ENCODE data around the gene GABBR2.

Gene GABBR2

GRCh38 chr9:98502311-98502975 is 206.3 kb downstream of the GABBR2 start:
- TF ChIP-seq GATA2 (IDR thresholded peaks at IDR 0.05; ENCODE audit: low read depth, low read length) (no peak), GATA3 (IDR thresholded peaks at IDR 0.05; ENCODE audit: low read depth, low read length) (no peak)

DNA sequence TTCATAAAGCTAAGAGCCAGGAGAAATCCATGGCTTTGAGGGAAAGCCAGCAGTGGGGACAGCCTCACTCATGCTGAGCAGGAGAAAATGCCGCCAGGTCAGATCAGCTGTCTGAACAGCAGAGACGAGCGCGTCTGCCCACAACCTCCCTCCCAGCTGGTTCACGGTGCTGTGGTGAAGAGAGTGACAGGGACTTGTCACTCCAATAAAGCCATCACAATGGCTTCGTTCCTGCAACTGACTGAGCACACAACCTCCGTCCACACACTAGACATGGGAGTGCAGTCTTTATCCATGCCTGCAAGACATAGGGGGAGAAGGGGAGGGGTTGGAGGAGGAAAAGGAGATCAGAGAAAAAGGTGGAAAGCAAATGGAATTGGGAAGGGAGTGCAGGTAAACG is 206.9 kb downstream of the GABBR2 start:
- TF ChIP-seq GATA3 (IDR thresholded peaks at IDR 0.05; ENCODE audit: low read depth, low read length) (no peak), GATA2 (IDR thresholded peaks at IDR 0.05; ENCODE audit: low read depth, low read length) (no peak)

- no peak for TF ChIP-seq GATA3 (IDR thresholded peaks at IDR 0.05; ENCODE audit: low read depth, low read length)
- TF ChIP-seq GATA2 (IDR thresholded peaks at IDR 0.05; ENCODE audit: low read depth, low read length), result no peak
These were observed 208.3 kb downstream of the GABBR2 start for GRCh38 chr9:98500337-98500919.

DNA sequence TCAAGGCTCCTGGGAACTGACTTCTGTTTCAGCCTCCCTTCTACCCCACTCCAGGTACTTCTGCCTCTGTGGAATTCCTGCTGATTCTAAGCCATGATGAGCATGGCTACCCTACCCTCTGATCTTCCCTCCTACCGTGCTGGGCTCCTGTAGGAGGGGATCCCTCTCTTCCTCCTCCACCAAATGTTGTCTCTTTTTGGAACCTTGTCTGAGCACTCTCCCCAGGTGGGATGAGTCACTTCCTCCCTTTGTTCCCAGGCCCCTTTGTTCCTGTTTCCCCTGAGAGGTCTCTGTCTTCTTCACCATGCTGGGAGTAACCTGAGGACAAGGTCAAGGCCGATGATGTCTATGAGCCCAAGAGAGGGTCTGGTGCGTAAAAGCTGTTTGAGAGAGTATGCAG is 213.2 kb downstream of the GABBR2 start:
- TF ChIP-seq GATA2 (IDR thresholded peaks at IDR 0.05; ENCODE audit: low read depth, low read length) (no peak), GATA3 (IDR thresholded peaks at IDR 0.05; ENCODE audit: low read depth, low read length) (no peak)

DNA sequence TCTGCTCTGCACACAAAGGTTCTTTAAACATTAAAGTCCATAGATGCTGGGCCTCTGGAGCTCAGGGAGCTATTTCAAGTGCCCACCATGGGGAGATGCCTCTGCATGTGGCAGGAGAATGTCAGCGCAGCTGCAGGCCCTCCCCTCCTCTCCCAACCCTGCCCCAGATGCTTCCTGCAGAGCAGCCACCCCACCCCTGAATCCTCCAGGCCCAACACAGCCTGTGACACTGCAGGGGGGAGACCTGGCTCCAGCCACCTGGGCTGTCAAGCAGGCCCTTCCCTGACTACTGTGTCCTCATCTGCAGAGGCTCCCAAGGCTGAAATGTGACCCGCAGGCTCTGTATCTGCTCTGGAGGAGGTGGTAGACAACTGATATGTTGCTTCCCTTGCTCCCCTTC is 213.9 kb downstream of the GABBR2 start:
- TF ChIP-seq GATA2 (IDR thresholded peaks at IDR 0.05; ENCODE audit: low read depth, low read length) (no peak), GATA3 (IDR thresholded peaks at IDR 0.05; ENCODE audit: low read depth, low read length) (no peak)

- TF ChIP-seq GATA2 (IDR thresholded peaks at IDR 0.05; ENCODE audit: low read depth, low read length), result no peak
- no peak for TF ChIP-seq GATA3 (IDR thresholded peaks at IDR 0.05; ENCODE audit: low read depth, low read length)
These were observed 216.9 kb downstream of the GABBR2 start for GRCh38 chr9:98491828-98492227.

- TF ChIP-seq GATA3 (IDR thresholded peaks at IDR 0.05; ENCODE audit: low read depth, low read length), result no peak
- TF ChIP-seq GATA2 (IDR thresholded peaks at IDR 0.05; ENCODE audit: low read depth, low read length), result no peak
These were observed 217.5 kb downstream of the GABBR2 start for GRCh38 chr9:98491231-98491651.

GRCh38 chr9:98488571-98489312 is 220.0 kb downstream of the GABBR2 start:
- TF ChIP-seq GATA3 (IDR thresholded peaks at IDR 0.05; ENCODE audit: low read depth, low read length) (no peak), GATA2 (IDR thresholded peaks at IDR 0.05; ENCODE audit: low read depth, low read length) (no peak)

- TF ChIP-seq GATA2 (IDR thresholded peaks at IDR 0.05; ENCODE audit: low read depth, low read length) (no peak), GATA3 (IDR thresholded peaks at IDR 0.05; ENCODE audit: low read depth, low read length) (no peak)
These were observed 223.0 kb downstream of the GABBR2 start for GRCh38 chr9:98485706-98486105.

DNA sequence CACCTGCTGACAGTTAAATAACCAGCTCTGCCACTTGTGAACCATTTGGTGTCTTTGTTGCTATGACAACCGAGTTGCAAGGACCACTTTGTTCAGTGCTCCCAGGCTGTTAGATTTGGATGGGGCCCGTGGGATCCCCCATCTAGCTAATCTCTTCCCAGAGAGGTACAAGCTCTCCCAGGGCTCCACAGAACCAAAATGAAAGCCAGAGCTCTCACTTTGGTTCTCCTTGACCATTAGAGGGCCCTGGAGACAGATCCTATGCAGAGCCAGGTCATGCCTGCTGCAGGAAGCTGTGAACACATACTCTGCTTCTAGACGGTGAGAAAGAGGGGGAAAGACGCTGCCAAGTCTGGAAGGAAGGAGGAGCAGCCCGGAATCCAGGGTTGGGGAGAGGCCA is 224.6 kb downstream of the GABBR2 start:
- no peak for TF ChIP-seq GATA3 (IDR thresholded peaks at IDR 0.05; ENCODE audit: low read depth, low read length)

DNA sequence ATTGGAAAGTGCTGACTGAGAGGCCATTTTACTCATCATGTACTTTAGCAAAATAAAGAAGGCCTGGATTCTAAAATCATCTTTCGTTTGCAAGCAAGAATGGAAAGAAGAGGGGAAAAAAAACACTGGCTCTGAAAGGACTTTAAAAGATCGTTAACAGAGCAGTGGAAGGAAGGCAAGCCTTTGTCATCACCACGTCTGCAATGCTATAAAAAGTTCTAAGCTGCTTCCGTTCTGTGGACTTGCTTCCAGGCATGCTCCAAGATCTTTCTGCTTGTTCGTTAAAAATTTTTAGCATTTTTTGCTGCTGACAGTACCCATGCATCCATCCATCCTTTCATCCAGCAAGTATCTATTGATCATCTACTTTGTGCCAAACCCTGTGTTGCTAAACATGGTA is 226.5 kb downstream of the GABBR2 start:
- TF ChIP-seq GATA2 (IDR thresholded peaks at IDR 0.05; ENCODE audit: low read depth, low read length) (no peak), GATA3 (IDR thresholded peaks at IDR 0.05; ENCODE audit: low read depth, low read length) (no peak)

DNA sequence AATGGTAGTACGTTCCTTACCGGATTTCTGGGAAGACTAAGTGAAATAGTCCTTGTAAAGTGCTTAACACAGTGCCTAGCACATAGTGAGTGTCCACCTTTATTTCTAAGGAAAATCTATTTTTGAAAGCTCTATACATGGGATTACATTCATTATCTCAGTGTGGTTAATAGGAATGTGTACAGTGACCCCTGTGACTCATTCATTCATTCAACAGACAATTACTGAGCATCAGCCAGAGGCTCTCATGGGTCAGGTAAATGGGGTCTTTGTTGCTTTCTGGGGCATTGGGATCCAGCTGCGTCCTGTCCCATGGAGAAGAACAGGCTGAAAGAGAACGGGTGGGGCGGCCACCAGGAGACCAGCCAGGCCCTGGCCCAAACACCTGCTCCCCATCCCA is 227.1 kb downstream of the GABBR2 start:
- no peak for TF ChIP-seq GATA2 (IDR thresholded peaks at IDR 0.05; ENCODE audit: low read depth, low read length)
- TF ChIP-seq GATA3 (IDR thresholded peaks at IDR 0.05; ENCODE audit: low read depth, low read length), result no peak

DNA sequence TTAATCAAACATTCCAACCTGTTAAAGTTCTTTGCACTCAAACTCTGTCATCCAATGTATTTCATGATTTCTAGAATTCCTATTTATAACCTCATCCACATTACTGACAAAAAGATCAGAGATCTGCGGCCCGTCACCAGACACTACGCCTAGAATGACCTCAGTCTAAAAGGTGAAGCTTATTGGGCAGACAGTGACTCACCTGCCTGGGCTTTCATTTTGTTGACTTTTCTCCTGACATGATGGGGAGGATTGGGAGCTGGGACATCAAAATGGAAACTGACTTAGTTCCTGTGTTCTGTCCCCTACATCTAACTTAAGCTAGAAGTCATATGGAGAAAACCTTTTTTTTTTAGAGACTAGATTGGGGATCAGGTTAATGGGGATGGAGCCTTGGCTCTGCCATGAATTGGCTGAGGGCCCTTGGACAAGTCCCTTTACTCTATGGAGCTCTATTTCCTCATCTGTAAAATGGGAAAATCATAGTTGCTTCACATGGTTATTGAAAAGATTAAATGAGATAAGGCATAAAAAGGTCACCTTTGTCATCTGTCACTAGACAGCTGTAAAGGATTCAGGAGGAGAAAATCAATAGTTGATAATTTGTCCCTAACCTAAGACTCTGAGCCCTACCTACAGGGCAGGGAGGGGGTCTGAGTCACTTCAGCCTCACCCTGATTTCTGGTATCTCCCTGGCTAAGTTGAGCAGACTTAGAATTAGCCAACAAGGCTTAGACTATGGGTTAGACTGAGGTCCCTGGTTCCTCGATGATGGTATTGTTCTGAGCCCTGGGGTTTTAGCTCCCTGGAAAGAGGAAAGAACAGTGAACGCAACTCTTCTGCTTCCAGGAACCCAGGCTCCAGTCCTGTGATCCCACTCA is 228.5 kb downstream of the GABBR2 start:
- TF ChIP-seq GATA2 (IDR thresholded peaks at IDR 0.05; ENCODE audit: low read depth, low read length) (no peak), GATA3 (IDR thresholded peaks at IDR 0.05; ENCODE audit: low read depth, low read length) (no peak)

DNA sequence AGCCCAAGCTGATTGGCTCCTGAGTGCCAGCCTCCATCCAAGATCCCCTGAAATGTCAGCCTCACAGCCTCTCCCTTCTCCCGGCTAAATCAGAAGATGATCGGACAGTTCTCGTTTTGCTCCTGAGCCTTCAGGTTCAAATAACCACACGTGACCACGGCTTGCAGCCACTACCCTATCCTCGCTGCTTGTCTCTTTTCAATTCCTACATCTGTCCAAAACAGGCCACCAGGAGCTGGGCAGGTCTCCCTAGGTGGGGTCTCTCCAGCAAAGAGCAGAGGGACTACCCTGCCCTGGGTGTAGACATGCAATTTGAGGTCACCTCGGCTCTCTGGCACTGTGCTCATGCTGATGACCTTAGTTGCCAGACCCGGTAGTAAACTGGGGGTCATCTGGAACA is 229.3 kb downstream of the GABBR2 start:
- TF ChIP-seq GATA3 (IDR thresholded peaks at IDR 0.05; ENCODE audit: low read depth, low read length), result no peak
- no peak for TF ChIP-seq GATA2 (IDR thresholded peaks at IDR 0.05; ENCODE audit: low read depth, low read length)
